Stimulated activated naive CD8-positive, alpha-beta T cell treated with anti-CD3 and anti-CD28 coated beads, Interleukin-15, Interleukin-2, amounts not matched to agents 100 U/mL and 50 U/mL, for 24 hours (primary cell): ENCODE measurements around the gene UBE2H.
"Not testable (repeated sequence)": the region's sequence is repeated elsewhere in the genome, so short reads cannot be mapped to it uniquely, and the experiment has no call there.

Experiments used
- ATAC-seq: fragments of 150-1000 bp; cut with Tn5 transposase; one replicate; pipeline ENCODE4 v1.10.0; 2021
- DNase-seq: peaks from one replicate; pipeline ENCODE4 v3.0.0; 2021

Gene UBE2H

GRCh38 chr7:129821476-129821875 lies 131.3 kb downstream of the UBE2H start:
- DNase-seq (no peak), ATAC-seq (no peak)

DNA sequence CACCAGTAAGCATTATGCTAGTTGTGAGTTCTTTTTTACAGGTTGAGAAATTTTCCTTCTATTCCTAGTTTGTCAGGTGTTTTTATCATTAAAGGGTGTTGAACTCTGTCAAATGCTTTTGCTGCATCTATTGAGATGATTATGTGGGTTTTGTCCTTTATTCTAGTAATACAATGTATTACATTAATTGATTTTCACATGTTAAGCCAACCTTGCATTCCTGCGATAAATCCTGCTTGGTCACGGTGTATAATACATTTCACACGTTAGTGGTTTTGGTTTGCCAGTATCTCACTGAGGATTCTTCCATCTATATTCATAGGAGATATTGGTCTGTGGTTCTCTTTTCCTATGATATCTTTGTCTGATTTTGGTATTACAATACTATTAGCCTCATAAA lies 136.0 kb downstream of the UBE2H start:
- DNase-seq (no peak), ATAC-seq (no peak)

- ATAC-seq (no peak), DNase-seq (no peak)
These were observed 144.9 kb downstream of the UBE2H start for GRCh38 chr7:129807863-129808262.

GRCh38 chr7:129804890-129805719 lies 147.7 kb downstream of the UBE2H start:
- ATAC-seq (no peak), DNase-seq (no peak)

DNA sequence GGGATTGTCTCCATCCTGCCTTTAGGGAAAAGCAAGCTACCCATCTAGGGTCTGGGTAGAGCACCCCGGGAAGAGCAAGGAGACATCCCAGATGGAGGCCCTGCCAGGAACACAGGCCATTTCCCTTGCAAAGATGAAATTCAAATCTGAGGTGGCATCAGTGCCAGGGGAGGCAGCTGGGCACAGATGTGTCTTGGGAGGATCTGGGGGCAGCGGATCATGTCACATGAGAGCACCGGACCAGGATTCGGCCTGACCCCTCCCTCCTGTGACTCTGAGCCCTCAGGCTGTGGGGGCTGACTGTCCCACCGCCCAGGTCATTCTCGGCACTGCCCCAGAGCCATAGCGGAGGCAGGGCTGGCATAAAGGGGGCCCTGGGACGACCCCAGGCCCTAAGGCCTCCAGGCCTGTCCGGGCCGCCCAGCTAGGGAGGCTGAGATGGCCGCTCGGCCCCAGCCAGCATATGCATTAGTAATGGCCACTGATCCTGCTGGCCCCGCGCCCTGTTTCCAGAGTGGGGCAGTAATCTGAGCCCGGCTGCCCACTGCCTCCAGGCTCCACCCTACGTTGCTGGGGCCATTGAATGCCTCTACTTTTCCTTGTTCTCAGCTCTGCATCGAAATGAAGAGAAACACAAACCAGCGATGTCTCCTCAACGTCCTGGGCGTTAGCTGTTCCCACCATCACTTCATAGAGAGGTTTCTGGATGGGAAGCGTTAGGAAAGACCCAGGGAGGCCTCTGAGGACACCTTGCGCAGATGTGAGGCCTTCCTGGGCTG lies 148.5 kb downstream of the UBE2H start:
- no peak for DNase-seq

GRCh38 chr7:129803546-129804081 lies 149.1 kb downstream of the UBE2H start:
- ATAC-seq (no peak), DNase-seq (no peak)

More for the DNA sequence above, 148.5 kb downstream of the UBE2H start:
- no peak for ATAC-seq

DNA sequence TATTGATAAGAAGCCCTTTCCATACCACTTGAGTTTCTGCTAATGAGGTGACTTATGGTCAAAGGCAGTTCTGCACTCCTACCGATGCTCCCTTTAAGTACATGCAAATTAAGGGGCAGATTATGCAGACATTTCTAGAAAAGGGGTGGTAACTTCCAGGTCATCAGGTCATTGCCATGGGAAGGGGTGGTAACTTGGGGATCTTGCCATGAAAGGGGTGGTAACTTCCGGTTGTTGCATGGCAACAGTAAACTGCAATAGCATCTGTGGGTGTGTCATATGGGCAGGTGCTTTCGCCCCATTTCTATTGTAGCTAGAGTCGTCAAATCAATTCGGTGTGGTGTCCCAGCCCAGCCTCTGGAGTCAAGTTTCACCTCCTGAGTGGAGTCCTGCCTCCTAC lies 150.9 kb downstream of the UBE2H start:
- no peak for ATAC-seq
- DNase-seq: no peak

GRCh38 chr7:129800901-129801300 lies 151.9 kb downstream of the UBE2H start:
- no peak for DNase-seq

GRCh38 chr7:129799350-129799955 lies 153.3 kb downstream of the UBE2H start:
- ATAC-seq: no peak

More at GRCh38 chr7:129800901-129801300, 151.9 kb downstream of the UBE2H start:
- no peak for ATAC-seq

GRCh38 chr7:129798616-129799349 lies 154.0 kb downstream of the UBE2H start:
- DNase-seq: no peak
- ATAC-seq: no peak

More at GRCh38 chr7:129799350-129799955, 153.3 kb downstream of the UBE2H start:
- DNase-seq: no peak

GRCh38 chr7:129797214-129797789 lies 155.5 kb downstream of the UBE2H start:
- no peak for ATAC-seq
- no peak for DNase-seq

DNA sequence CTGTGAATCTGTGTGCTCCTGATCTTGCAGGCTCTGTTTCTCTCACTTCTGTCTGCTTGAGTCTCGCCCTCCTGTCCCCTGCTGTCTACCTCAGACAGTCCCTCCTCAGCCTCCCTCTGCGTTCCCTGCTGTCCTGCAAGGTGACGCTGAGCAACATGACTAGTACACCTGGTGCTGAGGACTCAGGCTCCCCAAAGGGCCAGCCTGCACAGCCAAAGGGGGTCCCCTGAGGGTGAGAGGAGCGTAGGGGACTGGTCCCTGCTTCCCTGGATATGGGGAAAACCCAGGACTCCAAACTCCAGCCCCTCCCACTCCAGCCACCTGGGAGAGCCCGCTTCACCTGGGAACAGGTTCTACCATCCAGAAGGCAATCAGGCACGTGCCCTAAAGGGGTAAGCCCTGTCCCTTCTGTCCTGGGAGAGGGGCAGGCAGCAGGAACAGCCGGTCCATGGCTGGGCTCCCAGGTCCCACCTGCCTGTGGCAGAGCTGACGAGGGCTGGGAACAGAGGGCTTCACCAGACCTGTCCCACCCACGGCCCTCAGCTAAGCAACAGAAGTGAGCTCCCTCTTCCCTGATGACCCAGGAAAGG lies 156.5 kb downstream of the UBE2H start:
- ATAC-seq: no peak

DNA sequence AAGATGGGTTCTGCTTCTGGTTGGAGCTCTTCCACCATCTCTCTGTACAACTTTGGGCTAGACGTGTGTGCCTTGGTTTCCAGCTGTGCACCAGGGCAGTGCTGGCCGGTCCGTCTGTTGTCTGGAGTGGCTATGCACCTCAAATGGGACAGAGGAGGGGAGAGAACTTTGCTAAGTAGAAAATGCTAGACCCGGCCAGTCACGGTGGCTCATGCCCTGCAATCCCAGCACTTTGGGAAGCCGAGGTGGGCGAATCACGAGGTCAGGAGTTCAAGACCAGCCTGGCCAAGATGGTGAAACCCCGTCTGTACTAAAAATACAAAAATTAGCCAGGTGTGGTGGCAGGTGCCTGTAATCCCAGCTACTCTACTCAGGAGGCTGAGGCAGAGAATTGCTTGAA lies 158.3 kb downstream of the UBE2H start:
- DNase-seq, ATAC-seq: not testable (repeated sequence)

More for the DNA sequence above, 156.5 kb downstream of the UBE2H start:
- no peak for DNase-seq

- DNase-seq: no peak
- ATAC-seq: no peak
These were observed 159.1 kb downstream of the UBE2H start for GRCh38 chr7:129793506-129794310.

DNA sequence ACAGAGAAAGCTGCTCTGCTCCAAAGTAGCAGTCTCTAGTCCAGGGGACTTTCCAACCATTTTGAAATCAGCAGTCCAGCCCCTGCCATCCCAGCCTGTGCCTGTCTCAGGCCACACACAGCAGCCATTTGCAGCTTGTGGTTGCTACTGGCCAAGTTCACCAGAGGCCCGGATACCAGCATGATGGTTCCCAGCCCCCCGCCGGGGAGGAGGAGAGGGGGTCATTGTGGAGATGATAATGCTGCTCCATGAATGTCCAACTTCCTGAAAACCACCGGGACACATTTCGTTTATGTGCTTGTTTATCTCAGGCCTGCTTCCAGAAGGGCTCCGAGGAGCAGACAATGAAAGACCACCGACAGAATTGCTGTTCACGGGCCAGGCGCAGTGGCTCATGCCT lies 160.0 kb downstream of the UBE2H start:
- no peak for ATAC-seq

GRCh38 chr7:129790136-129790535 lies 162.6 kb downstream of the UBE2H start:
- no peak for ATAC-seq
- no peak for DNase-seq

More for the DNA sequence above, 160.0 kb downstream of the UBE2H start:
- no peak for DNase-seq

DNA sequence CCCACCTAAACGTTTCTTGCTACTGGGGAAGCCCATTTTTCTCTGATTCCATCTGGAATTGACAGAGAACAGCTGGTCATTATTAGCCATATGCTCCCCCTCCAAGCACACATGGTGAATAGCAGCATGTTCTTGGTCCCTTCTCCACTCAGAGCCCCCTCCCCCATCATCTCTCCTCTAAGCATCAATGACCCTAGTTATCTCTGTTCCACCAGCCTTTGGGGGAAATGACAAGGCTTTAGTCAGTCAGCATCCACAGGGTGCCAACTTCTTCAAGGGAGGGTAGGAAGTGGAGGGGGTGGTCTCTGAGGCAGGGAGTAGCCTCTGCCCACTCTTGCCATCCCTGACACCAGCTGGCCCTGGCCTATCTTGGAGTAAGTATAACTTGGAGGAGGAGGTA lies 163.1 kb downstream of the UBE2H start:
- DNase-seq: no peak
- no peak for ATAC-seq

DNA sequence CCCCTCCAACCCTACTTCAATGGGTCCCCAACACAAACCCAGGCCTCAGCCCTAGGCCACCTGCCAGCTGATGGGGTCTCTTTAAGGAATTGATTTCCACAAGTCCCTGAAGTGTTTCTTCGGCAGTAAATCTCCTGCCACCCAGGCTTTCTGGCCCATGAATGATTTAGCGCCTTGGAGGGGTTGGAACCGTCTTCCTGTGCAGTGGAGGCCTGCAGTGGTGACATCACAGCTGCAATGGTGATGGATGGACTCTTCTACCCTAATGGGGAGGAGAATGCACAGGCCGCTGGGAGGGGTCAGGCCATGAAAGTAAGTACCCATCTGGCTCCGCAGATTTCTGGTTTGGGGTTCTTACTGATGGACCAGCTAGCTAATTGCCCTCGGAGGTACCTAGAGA lies 163.8 kb downstream of the UBE2H start:
- no peak for DNase-seq

DNA sequence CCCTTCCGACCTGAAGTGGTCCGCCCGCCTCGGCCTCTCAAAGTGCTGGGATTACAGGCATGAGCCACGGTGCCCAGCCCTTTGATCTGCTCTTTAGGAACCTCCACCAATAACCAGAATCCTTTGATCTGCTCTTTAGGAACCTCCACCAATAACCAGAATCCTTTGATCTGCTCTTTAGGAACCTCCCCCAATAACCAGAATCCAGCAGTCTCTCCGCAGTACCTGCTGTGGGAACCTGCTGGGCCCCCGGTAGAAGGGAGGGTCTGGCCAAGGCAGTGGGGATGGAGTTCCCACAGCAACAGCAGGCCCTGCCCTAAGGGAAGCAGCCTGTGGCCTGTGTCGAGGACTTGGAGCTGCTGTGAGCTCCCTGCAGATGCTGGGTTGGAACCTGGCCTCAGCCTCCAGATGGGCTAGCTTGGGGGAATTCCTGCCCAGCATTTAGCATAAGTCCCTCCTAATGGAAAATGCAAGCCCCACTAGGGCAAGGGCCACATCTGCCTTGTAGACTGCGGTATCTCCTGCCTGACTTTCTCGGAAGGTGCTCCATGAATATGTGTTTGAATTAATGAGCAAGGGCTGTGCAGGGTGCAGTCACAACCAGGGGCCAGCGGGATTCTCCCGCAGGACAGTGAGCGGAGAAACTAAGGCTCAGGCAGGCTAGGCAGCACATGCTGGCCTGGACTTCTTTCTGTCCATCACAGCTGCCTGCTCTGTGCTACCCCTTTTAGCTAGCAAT lies 165.8 kb downstream of the UBE2H start:
- DNase-seq (no peak), ATAC-seq (no peak)

More for the DNA sequence above, 163.8 kb downstream of the UBE2H start:
- no peak for ATAC-seq
